GM12873 (cell line): Measurements from ENCODE around the gene RDH14.

Source experiments
- TF ChIP-seq, protein P1 (sequence below): IDR thresholded peaks from 2 replicates; pipeline ENCODE4 v1.5.1; 2012; ENCODE audit warnings: low read depth, mild to moderate bottlenecking, moderate library complexity, low read length, control low read depth; ENCODE audit not compliant: insufficient read depth; ENCODE audit errors: missing control alignments

The RDH14 gene

GRCh38 chr2:18588802-18589201, 28.3 kb upstream of the RDH14 start:
- TF ChIP-seq, protein P1, sequence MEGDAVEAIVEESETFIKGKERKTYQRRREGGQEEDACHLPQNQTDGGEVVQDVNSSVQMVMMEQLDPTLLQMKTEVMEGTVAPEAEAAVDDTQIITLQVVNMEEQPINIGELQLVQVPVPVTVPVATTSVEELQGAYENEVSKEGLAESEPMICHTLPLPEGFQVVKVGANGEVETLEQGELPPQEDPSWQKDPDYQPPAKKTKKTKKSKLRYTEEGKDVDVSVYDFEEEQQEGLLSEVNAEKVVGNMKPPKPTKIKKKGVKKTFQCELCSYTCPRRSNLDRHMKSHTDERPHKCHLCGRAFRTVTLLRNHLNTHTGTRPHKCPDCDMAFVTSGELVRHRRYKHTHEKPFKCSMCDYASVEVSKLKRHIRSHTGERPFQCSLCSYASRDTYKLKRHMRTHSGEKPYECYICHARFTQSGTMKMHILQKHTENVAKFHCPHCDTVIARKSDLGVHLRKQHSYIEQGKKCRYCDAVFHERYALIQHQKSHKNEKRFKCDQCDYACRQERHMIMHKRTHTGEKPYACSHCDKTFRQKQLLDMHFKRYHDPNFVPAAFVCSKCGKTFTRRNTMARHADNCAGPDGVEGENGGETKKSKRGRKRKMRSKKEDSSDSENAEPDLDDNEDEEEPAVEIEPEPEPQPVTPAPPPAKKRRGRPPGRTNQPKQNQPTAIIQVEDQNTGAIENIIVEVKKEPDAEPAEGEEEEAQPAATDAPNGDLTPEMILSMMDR: no peak

DNA sequence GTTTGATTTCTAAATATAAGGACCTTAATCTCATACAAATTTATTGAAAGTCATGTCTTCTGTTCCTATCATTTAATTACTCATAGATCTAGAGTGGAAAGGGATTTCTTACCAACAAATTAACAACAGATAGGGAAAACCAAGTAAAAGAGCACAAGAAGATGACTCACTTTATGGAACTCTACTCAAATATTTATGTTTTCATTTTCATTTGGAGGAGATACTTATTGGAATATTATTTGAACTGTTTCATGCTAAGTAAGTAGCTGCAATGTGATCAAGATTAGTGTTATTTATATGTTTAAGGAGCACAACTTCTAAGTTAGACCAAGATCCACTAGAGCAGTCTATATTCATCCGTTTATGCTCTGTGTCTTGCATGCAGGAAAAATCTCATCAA, 27.6 kb upstream of the RDH14 start:
- TF ChIP-seq, protein P1: no peak

- TF ChIP-seq, protein P1: no peak
Observed at GRCh38 chr2:18585526-18585925, 25.1 kb upstream of the RDH14 start.

GRCh38 chr2:18584608-18584954, 24.1 kb upstream of the RDH14 start:
- TF ChIP-seq, protein P1: no peak

GRCh38 chr2:18583905-18584607, 23.6 kb upstream of the RDH14 start:
- TF ChIP-seq, protein P1: no peak

DNA sequence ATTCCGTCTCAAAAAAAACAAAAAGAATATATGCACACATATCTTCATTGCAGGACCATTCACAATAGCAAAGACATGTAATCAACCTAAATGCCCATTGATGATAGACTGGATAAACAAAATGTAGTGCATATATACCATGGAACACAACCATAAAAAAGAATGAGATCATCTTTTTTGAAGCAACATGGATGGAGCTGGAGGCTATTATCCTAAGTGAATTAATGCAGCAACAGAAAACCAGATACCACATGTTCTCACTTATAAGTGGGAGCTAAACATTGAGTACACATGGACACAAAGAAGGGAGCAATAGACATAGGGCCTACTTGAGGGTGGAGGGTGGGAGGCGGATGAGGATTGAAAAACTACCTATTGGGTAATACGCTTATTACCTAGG, 20.2 kb upstream of the RDH14 start:
- TF ChIP-seq, protein P1: no peak

DNA sequence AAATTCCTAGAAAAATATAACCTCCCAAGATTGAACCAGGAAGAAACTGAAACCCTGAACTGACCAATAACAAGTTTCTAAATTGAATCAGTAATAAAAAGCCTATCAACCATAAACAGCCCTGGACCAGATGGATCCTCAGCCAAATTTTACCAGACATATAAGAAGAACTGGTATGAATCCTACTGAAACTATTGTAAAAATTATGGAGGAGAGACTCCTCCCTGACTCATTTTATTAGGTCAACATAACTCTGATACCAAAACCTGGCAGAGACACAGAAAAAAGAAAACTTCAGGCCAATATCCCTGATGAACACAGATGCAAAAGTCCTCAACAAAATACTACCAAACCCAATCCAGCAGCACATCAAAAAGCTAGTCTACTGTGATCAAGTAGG, 17.6 kb upstream of the RDH14 start:
- TF ChIP-seq, protein P1: no peak
